GM18508 (cell line): ENCODE measurements around the gene GRM6.

Experiments used
- ATAC-seq: cut with Tn5 transposase; IDR thresholded peaks from one replicate; pipeline ENCODE4 v1.9.1; 2021; ENCODE audit warnings: moderate number of reproducible peaks; ENCODE audit not compliant: insufficient read depth, unreplicated experiment

The GRM6 gene

DNA sequence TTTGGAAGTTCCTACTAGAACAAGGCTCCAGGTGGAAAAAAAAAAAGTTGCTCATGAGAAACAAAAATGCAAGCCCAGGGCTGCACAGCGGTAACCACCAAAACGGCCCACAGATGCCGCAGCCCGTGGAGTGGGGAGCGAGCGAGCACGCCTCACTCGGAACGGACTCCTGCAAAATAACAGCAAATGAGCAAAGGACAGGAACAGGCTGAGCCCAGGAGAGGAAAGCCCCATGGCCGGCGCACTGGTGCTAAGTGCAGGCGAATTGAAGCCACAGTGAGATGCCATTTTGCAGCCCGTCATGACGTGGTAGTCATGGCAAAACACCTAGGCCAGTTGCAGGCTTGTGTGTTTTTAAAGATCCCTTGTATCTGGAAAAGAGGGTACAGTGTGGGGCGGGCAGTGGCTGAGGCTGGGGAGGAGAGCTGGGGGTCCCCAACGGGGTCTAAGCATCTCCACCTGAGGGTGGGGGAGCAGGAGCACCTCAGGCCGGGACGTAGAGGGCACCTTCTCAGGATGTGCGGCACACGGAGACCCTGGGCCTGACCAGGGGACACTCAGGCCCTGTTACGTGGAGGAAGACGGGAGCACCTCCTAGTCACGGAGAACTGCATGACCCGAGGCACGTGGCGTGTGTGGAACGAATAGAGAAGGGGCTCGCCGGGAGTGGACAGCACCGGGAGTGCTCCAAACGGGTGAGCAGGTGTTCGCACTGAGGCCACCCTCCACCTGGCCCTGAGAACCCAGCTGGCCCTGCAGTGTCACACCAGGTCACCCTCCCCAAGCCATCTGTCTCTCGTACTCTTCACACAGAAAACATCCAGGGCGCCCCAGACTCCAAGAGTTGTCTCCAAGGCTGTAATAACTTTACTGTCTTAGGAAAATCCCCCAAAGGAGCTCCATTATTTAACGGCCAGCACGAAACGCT, 10.7 kb downstream of the GRM6 start:
- no peak for ATAC-seq

DNA sequence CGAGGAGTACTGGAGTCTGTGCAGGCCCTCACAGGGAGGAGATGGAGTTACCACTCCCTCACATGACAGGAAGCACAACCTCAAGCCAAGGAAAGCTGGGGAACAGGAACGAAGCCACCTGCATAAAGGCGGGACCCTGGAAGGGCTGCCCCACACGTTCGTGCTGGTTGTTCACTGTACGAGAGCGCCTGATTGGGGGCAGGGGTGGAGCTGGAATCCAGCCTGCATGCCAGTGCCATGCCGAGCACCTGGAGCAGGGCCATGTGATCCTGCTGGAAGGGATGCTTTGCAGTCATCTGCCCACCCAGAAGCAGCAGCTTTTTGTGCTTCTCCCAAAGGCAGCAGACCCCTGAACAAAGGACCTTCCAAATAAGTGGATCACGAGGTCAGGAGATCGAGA, 11.4 kb downstream of the GRM6 start:
- ATAC-seq, result no peak

GRCh38 chr5:178982941-178983340, 12.2 kb downstream of the GRM6 start:
- no peak for ATAC-seq

DNA sequence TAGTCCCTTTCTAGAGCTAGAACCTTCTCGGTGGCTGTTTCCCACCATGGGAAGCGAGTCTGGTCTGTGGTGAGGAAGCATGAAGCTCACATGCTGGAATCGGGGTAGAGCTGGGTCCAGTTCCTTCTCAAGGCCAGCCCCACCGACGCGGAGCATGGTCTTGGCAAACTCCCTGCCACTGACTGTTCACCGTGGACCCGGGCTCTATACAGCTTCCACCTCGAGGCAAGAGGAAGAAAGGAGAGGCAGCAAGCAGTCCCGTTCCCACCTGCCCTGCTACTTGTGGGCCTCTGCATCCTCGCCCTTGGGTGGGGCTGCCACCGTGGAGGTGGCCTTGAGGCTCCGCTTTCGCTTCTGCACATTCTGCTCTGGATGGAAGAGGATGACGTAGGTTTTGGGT, 13.7 kb downstream of the GRM6 start:
- no peak for ATAC-seq

DNA sequence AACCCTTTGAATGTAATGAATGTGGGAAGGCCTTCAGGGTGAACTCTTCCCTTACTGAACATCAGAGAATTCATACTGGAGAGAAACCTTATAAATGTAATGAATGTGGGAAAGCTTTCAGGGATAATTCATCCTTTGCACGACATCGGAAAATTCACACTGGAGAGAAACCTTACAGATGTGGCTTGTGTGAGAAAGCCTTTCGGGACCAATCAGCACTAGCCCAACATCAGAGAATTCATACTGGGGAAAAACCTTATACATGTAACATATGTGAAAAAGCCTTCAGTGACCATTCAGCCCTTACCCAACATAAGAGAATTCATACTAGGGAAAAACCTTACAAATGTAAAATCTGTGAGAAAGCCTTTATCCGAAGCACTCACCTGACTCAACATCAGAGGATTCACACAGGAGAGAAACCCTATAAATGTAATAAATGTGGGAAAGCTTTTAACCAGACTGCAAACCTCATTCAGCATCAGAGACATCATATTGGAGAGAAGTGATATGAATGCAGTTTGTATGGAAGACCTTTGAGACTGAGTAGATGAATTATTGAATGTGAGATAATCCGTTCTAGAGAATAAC, 29.6 kb downstream of the GRM6 start:
- no peak for ATAC-seq

- ATAC-seq, result no peak
Observed at GRCh38 chr5:178941361-178941760, 53.8 kb downstream of the GRM6 start.

DNA sequence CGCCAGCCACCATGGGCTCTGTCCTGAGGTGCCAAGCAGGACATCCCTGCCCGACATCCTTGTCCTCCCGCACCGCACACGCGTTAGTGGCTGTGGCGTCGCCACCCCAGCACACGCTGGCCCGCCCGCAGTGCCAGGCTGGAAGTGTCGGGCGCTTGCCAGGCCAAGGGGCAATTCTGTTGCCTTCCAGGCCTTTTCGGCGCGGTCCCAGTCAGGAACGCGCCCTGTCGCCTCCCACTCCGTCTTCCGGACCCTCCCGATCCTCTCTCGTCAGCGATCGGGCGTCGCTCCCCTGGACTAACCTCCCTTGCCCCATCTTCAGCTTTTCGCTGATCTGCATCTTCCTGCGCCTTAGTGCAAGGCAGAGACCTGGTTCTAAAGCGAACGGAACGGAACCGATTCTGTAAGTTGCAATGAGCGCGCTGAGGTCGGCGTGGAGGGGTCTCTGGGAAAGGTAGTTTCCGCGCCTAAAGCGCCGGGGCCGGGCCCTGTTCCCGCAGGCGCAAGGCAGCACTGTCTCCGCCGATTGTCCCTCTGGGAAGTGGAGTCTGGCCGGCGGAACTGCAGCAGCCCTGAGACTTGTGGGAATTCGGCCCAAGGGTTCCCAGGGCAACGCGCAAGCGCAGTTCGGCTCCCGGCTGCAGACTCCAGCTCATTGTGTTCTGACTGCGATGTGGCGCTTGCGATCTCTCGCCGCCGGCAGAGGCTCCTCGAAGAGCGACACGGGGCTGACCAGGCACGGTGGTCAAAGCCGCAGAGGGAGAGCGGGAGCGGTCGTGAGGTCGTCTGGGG, 54.4 kb downstream of the GRM6 start, which contains the start of gene ZNF454:
Gene ZNF454, plus strand, starts transcription at position 630 of the 792 bp plus-strand sequence. CDS start 1,594 bp downstream, outside the sequence.
- ATAC-seq, result no peak

DNA sequence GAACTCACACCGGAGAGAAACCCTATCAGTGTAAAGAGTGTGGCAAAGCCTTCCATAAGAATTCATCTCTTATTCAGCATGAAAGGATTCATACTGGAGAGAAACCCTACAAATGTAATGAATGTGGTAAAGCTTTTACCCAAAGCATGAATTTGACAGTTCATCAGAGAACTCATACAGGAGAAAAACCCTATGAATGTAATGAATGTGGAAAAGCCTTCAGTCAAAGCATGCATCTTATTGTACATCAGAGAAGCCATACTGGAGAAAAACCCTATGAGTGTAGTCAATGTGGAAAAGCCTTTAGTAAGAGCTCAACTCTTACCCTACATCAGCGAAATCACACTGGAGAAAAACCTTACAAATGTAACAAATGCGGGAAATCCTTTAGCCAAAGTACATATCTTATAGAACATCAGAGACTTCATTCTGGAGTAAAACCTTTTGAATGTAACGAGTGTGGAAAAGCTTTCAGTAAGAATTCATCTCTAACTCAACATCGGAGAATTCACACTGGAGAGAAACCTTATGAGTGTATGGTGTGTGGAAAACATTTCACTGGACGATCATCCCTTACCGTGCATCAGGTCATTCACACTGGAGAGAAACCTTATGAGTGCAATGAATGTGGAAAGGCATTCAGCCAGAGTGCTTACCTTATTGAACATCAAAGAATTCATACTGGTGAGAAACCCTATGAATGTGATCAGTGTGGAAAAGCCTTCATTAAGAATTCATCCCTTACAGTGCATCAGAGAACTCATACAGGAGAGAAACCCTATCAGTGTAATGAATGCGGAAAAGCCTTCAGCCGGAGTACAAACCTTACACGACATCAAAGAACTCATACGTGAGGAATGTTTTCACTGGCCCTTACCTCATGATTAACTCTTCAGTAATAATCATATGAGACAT, 63.0 kb downstream of the GRM6 start:
- ATAC-seq, result no peak
